ENCODE measurements around the gene ARID3C.

Gene ARID3C

GRCh38 chr9:34674440-34674839 is 45.6 kb upstream of the ARID3C start:
- DNase-seq: no peak
- Histone ChIP-seq H3K4me2 (ENCODE audit: low read length, poor library complexity, severe bottlenecking) (no peak overlapping the region), H3K18ac (ENCODE audit: low read depth in 1 of 2, low read length in 2 of 2) (no peak overlapping the region), H4K91ac (ENCODE audit: low read length) (no peak overlapping the region), H3K14ac (ENCODE audit: low read length in 2 of 2) (no peak overlapping the region), H4K8ac (ENCODE audit: low read length) (no peak overlapping the region), H2AFZ (ENCODE audit: low read depth, low read length) (no peak overlapping the region), H3K36me3 (ENCODE audit: control insufficient read depth in 1 of 2, insufficient read depth in 2 of 2, low read depth in 1 of 2, low read length in 2 of 2) (peaks cover under 1 to 5% of the 10 kb centered on the region in 2 experiments), H3K4ac (ENCODE audit: low read depth in 1 of 2, low read length in 2 of 2) (no peak overlapping the region), H2AK5ac (ENCODE audit: low read length, severe bottlenecking) (no peak overlapping the region), H3K23ac (ENCODE audit: low read length in 2 of 2) (no peak overlapping the region), H3K4me3 (ENCODE audit: insufficient read depth in 1 of 2, low read depth in 1 of 2, low read length in 2 of 2) (no peak overlapping the region), H2BK12ac (ENCODE audit: low read length in 2 of 2) (no peak overlapping the region), H2BK120ac (ENCODE audit: low read depth, low read length) (no peak overlapping the region), H3K27me3 (ENCODE audit: control insufficient read depth in 1 of 2, insufficient read depth in 1 of 2, low read length in 2 of 2) (no peaks in the 10 kb centered on the region), H3K9ac (ENCODE audit: low read length) (no peak overlapping the region), H3K9me3 (ENCODE audit: control insufficient read depth, low read length) (no peaks in the 10 kb centered on the region), H2BK5ac (ENCODE audit: low read depth, low read length, poor library complexity, severe bottlenecking) (no peak overlapping the region), H3K27ac (ENCODE audit: low read length, poor library complexity, severe bottlenecking) (no peak overlapping the region), H3K79me1 (replicated peaks; ENCODE audit: low read length, poor library complexity, severe bottlenecking) (peaks cover 10% of the 10 kb centered on the region), H2BK15ac (ENCODE audit: low read depth, poor library complexity, severe bottlenecking) (no peak overlapping the region), H3K4me1 (ENCODE audit: control insufficient read depth, insufficient read depth, low read depth, low read length) (no peaks in the 10 kb centered on the region)
- 72% methylated on average over 3 of the region's 3 CpGs for WGBS

GRCh38 chr9:34671307-34671706 is 42.4 kb upstream of the ARID3C start:
- Histone ChIP-seq H2BK15ac (ENCODE audit: low read depth, poor library complexity, severe bottlenecking) (no peak overlapping the region), H3K9me3 (ENCODE audit: control insufficient read depth, low read length) (no peaks in the 10 kb centered on the region), H2AK5ac (ENCODE audit: low read length, severe bottlenecking) (no peak overlapping the region), H3K79me1 (replicated peaks; ENCODE audit: low read length, poor library complexity, severe bottlenecking) (peaks cover 26% of the 10 kb centered on the region), H3K4ac (ENCODE audit: low read depth in 1 of 2, low read length in 2 of 2) (no peak overlapping the region), H2AFZ (ENCODE audit: low read depth, low read length) (no peak overlapping the region), H3K27me3 (ENCODE audit: control insufficient read depth in 1 of 2, insufficient read depth in 1 of 2, low read length in 2 of 2) (no peaks in the 10 kb centered on the region), H2BK12ac (ENCODE audit: low read length in 2 of 2) (no peak overlapping the region), H3K36me3 (ENCODE audit: control insufficient read depth in 1 of 2, insufficient read depth in 2 of 2, low read depth in 1 of 2, low read length in 2 of 2) (peaks cover 7 to 21% of the 10 kb centered on the region in 2 experiments), H3K9ac (ENCODE audit: low read length) (no peak overlapping the region), H3K23ac (ENCODE audit: low read length in 2 of 2) (no peak overlapping the region), H2BK120ac (ENCODE audit: low read depth, low read length) (no peak overlapping the region), H3K18ac (ENCODE audit: low read depth in 1 of 2, low read length in 2 of 2) (no peak overlapping the region), H4K91ac (ENCODE audit: low read length) (no peak overlapping the region), H3K27ac (ENCODE audit: low read length, poor library complexity, severe bottlenecking) (no peak overlapping the region), H2BK5ac (ENCODE audit: low read depth, low read length, poor library complexity, severe bottlenecking) (no peak overlapping the region), H3K4me2 (ENCODE audit: low read length, poor library complexity, severe bottlenecking) (no peak overlapping the region), H4K8ac (ENCODE audit: low read length) (no peak overlapping the region), H3K4me1 (ENCODE audit: control insufficient read depth, insufficient read depth, low read depth, low read length) (no peaks in the 10 kb centered on the region), H3K14ac (ENCODE audit: low read length in 2 of 2) (no peak overlapping the region), H3K4me3 (ENCODE audit: insufficient read depth in 1 of 2, low read depth in 1 of 2, low read length in 2 of 2) (no peak overlapping the region)
- no peak for DNase-seq
- WGBS: no CpG with 5 or more reads among the region's 1 CpG

DNA sequence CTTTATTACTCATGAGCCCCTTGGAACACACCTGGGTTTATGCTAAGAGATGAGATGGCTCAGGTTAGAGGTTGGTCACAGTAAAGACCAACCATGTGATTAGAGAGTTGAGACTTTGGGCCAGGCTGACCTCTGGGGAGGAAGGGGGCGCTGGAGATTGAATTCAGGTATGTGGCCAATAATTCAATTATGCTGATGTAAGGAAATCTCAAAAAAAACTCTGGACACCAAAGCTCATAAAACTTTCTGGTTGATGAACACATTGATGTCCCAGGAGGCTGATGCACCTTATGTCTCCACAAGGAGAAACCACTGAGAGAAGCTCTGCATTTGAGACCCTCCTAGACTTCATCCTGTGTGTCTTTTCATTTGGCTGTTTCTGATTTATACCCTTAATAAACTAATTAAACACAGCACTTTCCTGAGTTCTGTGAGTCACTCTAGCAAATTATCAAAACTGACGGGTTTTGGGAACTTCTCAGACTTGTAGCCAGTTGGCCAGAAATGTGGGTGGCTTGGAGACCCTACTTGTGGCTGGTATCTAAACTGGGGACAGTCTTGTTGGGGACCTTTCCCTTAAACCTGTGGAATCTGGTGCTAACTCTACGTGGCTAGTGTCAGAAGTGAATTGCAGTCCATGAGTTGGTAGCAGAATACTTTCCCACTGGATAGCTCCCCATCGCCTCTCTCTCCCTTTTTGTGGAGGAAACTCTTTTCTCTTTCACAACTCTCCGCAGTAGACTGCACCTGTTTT is 41.1 kb upstream of the ARID3C start:
- H3K4me2 ChIP-seq (ENCODE audit: low read length, poor library complexity, severe bottlenecking): no peak overlapping the region
- no peak overlapping the region for H2BK12ac ChIP-seq (ENCODE audit: low read length in 2 of 2)
- H3K23ac ChIP-seq (ENCODE audit: low read length in 2 of 2): no peak overlapping the region
- H2AFZ ChIP-seq (ENCODE audit: low read depth, low read length): no peak overlapping the region
- H3K9ac ChIP-seq (ENCODE audit: low read length): no peak overlapping the region
- H3K4me3 ChIP-seq (ENCODE audit: insufficient read depth in 1 of 2, low read depth in 1 of 2, low read length in 2 of 2): no peak overlapping the region
- H3K18ac ChIP-seq (ENCODE audit: low read depth in 1 of 2, low read length in 2 of 2): no peak overlapping the region
- H2BK120ac ChIP-seq (ENCODE audit: low read depth, low read length): no peak overlapping the region
- WGBS: 100% methylated on average over 4 of the region's 5 CpGs
- H3K27me3 ChIP-seq (ENCODE audit: control insufficient read depth in 1 of 2, insufficient read depth in 1 of 2, low read length in 2 of 2): no peaks in the 10 kb centered on the region
- no peak overlapping the region for H4K8ac ChIP-seq (ENCODE audit: low read length)
- no peaks in the 10 kb centered on the region for H3K4me1 ChIP-seq (ENCODE audit: control insufficient read depth, insufficient read depth, low read depth, low read length)
- H2BK5ac ChIP-seq (ENCODE audit: low read depth, low read length, poor library complexity, severe bottlenecking): no peak overlapping the region
- no peak overlapping the region for H2AK5ac ChIP-seq (ENCODE audit: low read length, severe bottlenecking)
- no peak for DNase-seq
- peaks cover 28% of the 10 kb centered on the region for H3K79me1 ChIP-seq (replicated peaks; ENCODE audit: low read length, poor library complexity, severe bottlenecking)
- no peak overlapping the region for H4K91ac ChIP-seq (ENCODE audit: low read length)
- H3K27ac ChIP-seq (ENCODE audit: low read length, poor library complexity, severe bottlenecking): no peak overlapping the region
- peaks cover 7 to 21% of the 10 kb centered on the region in 2 experiments for H3K36me3 ChIP-seq (ENCODE audit: control insufficient read depth in 1 of 2, insufficient read depth in 2 of 2, low read depth in 1 of 2, low read length in 2 of 2)
- no peak overlapping the region for H3K14ac ChIP-seq (ENCODE audit: low read length in 2 of 2)
- no peaks in the 10 kb centered on the region for H3K9me3 ChIP-seq (ENCODE audit: control insufficient read depth, low read length)
- no peak overlapping the region for H3K4ac ChIP-seq (ENCODE audit: low read depth in 1 of 2, low read length in 2 of 2)
- no peak overlapping the region for H2BK15ac ChIP-seq (ENCODE audit: low read depth, poor library complexity, severe bottlenecking)

GRCh38 chr9:34665381-34666250 is 36.8 kb upstream of the ARID3C start:
- peak overlapping the region in 1 of 2 experiments; percentile 83 for H3K4ac ChIP-seq (ENCODE audit: low read depth in 1 of 2, low read length in 2 of 2)
- H3K4me3 ChIP-seq (ENCODE audit: insufficient read depth in 1 of 2, low read depth in 1 of 2, low read length in 2 of 2): peak overlapping the region; percentile 69 to 85
- H2AK5ac ChIP-seq (ENCODE audit: low read length, severe bottlenecking): no peak overlapping the region
- peak overlapping the region; percentile 82 for H3K27ac ChIP-seq (ENCODE audit: low read length, poor library complexity, severe bottlenecking)
- H4K91ac ChIP-seq (ENCODE audit: low read length): peak overlapping the region; percentile 71
- WGBS: 1% methylated on average over 54 of the region's 55 CpGs
- peaks cover 2% of the 10 kb centered on the region for H3K4me1 ChIP-seq (ENCODE audit: control insufficient read depth, insufficient read depth, low read depth, low read length)
- H3K9ac ChIP-seq (ENCODE audit: low read length): peak overlapping the region; percentile 99
- H3K4me2 ChIP-seq (ENCODE audit: low read length, poor library complexity, severe bottlenecking): peak overlapping the region; percentile 78
- H3K18ac ChIP-seq (ENCODE audit: low read depth in 1 of 2, low read length in 2 of 2): peak overlapping the region; percentile 65 to 85
- H3K9me3 ChIP-seq (ENCODE audit: control insufficient read depth, low read length): no peaks in the 10 kb centered on the region
- no peak overlapping the region for H2BK15ac ChIP-seq (ENCODE audit: low read depth, poor library complexity, severe bottlenecking)
- H3K36me3 ChIP-seq (ENCODE audit: control insufficient read depth in 1 of 2, insufficient read depth in 2 of 2, low read depth in 1 of 2, low read length in 2 of 2): peaks cover 15 to 38% of the 10 kb centered on the region in 2 experiments
- H2BK12ac ChIP-seq (ENCODE audit: low read length in 2 of 2): no peak overlapping the region
- DNase-seq: peak; percentile 97
- H2AFZ ChIP-seq (ENCODE audit: low read depth, low read length): peak overlapping the region; percentile 33
- H2BK120ac ChIP-seq (ENCODE audit: low read depth, low read length): no peak overlapping the region
- H3K23ac ChIP-seq (ENCODE audit: low read length in 2 of 2): no peak overlapping the region
- H4K8ac ChIP-seq (ENCODE audit: low read length): peak overlapping the region; percentile 93
- H3K79me1 ChIP-seq (replicated peaks; ENCODE audit: low read length, poor library complexity, severe bottlenecking): peaks cover 27% of the 10 kb centered on the region
- H2BK5ac ChIP-seq (ENCODE audit: low read depth, low read length, poor library complexity, severe bottlenecking): peak overlapping the region; percentile 21
- no peaks in the 10 kb centered on the region for H3K27me3 ChIP-seq (ENCODE audit: control insufficient read depth in 1 of 2, insufficient read depth in 1 of 2, low read length in 2 of 2)
- peak overlapping the region in 1 of 2 experiments; percentile 45 for H3K14ac ChIP-seq (ENCODE audit: low read length in 2 of 2)
